ENCODE results near the gene PSAT1. TPM values are rescaled to one million over a fixed set of nuclear protein-coding genes. Genes with fewer than 3 reads are reported as not detected.

PSAT1 gene
- total and polyA plus RNA-seq, 2 experiments from 2014 or later = 414 to 486 TPM

DNA sequence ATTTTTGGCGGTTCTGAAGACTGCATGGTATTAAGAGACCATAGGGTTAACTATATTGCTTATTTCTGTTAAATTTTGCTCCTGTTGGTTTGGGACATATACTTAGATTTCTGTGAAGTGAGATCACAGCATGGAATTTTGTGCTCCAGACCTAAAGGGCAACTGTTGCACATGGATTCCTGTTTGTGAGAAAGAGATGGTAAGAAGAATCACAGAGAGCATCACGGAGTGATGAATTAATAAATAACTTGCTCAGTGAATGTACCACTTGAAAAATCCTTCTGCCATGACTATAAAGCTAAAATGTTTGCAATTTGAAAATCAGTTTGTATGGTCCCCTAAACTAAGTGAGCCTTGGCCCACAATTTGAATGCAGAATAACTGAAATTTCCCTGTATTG is 4.5 kb downstream of the PSAT1 start (continued):
- TF ChIP-seq, protein P1, sequence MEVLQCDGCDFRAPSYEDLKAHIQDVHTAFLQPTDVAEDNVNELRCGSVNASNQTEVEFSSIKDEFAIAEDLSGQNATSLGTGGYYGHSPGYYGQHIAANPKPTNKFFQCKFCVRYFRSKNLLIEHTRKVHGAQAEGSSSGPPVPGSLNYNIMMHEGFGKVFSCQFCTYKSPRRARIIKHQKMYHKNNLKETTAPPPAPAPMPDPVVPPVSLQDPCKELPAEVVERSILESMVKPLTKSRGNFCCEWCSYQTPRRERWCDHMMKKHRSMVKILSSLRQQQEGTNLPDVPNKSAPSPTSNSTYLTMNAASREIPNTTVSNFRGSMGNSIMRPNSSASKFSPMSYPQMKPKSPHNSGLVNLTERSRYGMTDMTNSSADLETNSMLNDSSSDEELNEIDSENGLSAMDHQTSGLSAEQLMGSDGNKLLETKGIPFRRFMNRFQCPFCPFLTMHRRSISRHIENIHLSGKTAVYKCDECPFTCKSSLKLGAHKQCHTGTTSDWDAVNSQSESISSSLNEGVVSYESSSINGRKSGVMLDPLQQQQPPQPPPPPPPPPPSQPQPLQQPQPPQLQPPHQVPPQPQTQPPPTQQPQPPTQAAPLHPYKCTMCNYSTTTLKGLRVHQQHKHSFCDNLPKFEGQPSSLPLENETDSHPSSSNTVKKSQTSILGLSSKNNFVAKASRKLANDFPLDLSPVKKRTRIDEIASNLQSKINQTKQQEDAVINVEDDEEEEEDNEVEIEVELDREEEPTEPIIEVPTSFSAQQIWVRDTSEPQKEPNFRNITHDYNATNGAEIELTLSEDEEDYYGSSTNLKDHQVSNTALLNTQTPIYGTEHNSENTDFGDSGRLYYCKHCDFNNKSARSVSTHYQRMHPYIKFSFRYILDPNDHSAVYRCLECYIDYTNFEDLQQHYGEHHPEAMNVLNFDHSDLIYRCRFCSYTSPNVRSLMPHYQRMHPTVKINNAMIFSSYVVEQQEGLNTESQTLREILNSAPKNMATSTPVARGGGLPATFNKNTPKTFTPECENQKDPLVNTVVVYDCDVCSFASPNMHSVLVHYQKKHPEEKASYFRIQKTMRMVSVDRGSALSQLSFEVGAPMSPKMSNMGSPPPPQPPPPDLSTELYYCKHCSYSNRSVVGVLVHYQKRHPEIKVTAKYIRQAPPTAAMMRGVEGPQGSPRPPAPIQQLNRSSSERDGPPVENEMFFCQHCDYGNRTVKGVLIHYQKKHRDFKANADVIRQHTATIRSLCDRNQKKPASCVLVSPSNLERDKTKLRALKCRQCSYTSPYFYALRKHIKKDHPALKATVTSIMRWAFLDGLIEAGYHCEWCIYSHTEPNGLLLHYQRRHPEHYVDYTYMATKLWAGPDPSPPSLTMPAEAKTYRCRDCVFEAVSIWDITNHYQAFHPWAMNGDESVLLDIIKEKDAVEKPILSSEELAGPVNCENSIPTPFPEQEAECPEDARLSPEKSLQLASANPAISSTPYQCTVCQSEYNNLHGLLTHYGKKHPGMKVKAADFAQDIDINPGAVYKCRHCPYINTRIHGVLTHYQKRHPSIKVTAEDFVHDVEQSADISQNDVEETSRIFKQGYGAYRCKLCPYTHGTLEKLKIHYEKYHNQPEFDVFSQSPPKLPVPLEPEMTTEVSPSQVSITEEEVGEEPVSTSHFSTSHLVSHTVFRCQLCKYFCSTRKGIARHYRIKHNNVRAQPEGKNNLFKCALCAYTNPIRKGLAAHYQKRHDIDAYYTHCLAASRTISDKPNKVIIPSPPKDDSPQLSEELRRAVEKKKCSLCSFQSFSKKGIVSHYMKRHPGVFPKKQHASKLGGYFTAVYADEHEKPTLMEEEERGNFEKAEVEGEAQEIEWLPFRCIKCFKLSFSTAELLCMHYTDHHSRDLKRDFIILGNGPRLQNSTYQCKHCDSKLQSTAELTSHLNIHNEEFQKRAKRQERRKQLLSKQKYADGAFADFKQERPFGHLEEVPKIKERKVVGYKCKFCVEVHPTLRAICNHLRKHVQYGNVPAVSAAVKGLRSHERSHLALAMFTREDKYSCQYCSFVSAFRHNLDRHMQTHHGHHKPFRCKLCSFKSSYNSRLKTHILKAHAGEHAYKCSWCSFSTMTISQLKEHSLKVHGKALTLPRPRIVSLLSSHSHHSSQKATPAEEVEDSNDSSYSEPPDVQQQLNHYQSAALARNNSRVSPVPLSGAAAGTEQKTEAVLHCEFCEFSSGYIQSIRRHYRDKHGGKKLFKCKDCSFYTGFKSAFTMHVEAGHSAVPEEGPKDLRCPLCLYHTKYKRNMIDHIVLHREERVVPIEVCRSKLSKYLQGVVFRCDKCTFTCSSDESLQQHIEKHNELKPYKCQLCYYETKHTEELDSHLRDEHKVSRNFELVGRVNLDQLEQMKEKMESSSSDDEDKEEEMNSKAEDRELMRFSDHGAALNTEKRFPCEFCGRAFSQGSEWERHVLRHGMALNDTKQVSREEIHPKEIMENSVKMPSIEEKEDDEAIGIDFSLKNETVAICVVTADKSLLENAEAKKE (CRISPR knock-in tag; IDR thresholded peaks at IDR 0.05) = no peak
- no peak for TF ChIP-seq STAT1 (IDR thresholded peaks at IDR 0.05; ENCODE audit: unreplicated experiment)
- TF ChIP-seq, protein P2, sequence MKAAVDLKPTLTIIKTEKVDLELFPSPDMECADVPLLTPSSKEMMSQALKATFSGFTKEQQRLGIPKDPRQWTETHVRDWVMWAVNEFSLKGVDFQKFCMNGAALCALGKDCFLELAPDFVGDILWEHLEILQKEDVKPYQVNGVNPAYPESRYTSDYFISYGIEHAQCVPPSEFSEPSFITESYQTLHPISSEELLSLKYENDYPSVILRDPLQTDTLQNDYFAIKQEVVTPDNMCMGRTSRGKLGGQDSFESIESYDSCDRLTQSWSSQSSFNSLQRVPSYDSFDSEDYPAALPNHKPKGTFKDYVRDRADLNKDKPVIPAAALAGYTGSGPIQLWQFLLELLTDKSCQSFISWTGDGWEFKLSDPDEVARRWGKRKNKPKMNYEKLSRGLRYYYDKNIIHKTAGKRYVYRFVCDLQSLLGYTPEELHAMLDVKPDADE (IDR thresholded peaks at IDR 0.05) = no peak
- TF ChIP-seq, protein P3, sequence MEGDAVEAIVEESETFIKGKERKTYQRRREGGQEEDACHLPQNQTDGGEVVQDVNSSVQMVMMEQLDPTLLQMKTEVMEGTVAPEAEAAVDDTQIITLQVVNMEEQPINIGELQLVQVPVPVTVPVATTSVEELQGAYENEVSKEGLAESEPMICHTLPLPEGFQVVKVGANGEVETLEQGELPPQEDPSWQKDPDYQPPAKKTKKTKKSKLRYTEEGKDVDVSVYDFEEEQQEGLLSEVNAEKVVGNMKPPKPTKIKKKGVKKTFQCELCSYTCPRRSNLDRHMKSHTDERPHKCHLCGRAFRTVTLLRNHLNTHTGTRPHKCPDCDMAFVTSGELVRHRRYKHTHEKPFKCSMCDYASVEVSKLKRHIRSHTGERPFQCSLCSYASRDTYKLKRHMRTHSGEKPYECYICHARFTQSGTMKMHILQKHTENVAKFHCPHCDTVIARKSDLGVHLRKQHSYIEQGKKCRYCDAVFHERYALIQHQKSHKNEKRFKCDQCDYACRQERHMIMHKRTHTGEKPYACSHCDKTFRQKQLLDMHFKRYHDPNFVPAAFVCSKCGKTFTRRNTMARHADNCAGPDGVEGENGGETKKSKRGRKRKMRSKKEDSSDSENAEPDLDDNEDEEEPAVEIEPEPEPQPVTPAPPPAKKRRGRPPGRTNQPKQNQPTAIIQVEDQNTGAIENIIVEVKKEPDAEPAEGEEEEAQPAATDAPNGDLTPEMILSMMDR (conservative IDR thresholded peaks at IDR 0.05; ENCODE audit: low read depth in 2 of 2) = no peak

DNA sequence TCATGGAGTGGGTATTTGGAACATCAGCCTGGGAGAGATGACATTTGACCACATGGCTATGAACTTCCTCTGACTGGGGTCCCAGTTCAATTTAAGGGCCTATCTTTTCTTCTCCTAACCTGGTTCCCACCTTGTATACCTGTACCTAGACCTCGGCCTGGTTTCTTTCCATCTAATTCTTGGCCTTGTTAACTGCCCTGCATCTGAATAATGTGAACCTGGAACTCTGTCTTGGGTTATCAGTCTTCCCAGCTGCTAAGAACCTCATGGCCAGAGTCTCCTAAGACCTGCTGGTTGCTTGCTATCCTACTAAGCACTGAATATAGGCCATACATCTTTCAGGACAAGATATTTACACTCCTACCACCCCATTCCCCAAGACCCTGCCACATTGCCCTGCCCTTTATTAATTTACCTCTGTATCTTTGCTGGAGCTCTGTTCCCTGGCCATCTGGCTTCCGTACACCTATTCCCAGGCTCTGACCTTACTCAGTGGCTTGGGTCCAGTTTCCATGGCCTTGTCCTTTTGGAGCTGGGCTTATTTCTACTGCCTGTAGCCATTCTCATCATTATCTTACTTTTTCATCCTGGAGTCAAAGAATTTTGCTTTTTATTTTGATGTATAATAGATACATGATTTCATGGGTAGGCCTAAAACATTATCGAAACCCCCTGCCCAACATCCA is 6.6 kb downstream of the PSAT1 start:
- Histone ChIP-seq H2AFZ (no peak overlapping the region), H3K27me3 (ENCODE audit: insufficient read depth) (no peaks in the 10 kb centered on the region), H3K27ac (ENCODE audit: low read depth) (no peak overlapping the region), H3F3A (replicated peaks; ENCODE audit: low read depth) (peaks cover 24% of the 10 kb centered on the region), H3K79me2 (replicated peaks; ENCODE audit: insufficient read depth) (peaks cover 100% of the 10 kb centered on the region), H3K36me3 (ENCODE audit: insufficient read depth) (peaks cover 88% of the 10 kb centered on the region), H4K20me1 (replicated peaks; ENCODE audit: insufficient read depth) (peaks cover 82% of the 10 kb centered on the region), H3K9me2 (ENCODE audit: insufficient read depth) (no peaks in the 10 kb centered on the region), H3K4me2 (no peak overlapping the region), H3K4me1 (ENCODE audit: insufficient read depth) (peaks cover 11% of the 10 kb centered on the region), H3K4me3 (no peak overlapping the region)
- Mint-ChIP-seq H3K9me3 (peaks cover 3% of the 10 kb centered on the region; the same call in 2 of the 3 replicates), H3K4me3 (no peak overlapping the region; the same call in 2 of the 3 replicates), H3K4me1 (peaks cover 38% of the 10 kb centered on the region), H3K36me3 (ENCODE audit: low read depth) (peaks cover 100% of the 10 kb centered on the region), H3K27ac (peak overlapping the region; percentile 35; the same call in 1 of the 2 replicates), H3K27me3 (ENCODE audit: insufficient read depth, low read depth, poor library complexity) (peaks cover 11% of the 10 kb centered on the region)
- DNase-seq (ENCODE audit: low spot score) (no peak), ATAC-seq (no peak)
- TF ChIP-seq, protein P1 (CRISPR knock-in tag; IDR thresholded peaks at IDR 0.05) = no peak
- no peak for TF ChIP-seq NANOG (IDR thresholded peaks at IDR 0.05; ENCODE audit: borderline replicate concordance)
